ENCODE measurements around the gene AMN1.
"Not testable (repeated sequence)": the region's sequence is repeated elsewhere in the genome, so short reads cannot be mapped to it uniquely, and the experiment has no call there.

The AMN1 gene

DNA sequence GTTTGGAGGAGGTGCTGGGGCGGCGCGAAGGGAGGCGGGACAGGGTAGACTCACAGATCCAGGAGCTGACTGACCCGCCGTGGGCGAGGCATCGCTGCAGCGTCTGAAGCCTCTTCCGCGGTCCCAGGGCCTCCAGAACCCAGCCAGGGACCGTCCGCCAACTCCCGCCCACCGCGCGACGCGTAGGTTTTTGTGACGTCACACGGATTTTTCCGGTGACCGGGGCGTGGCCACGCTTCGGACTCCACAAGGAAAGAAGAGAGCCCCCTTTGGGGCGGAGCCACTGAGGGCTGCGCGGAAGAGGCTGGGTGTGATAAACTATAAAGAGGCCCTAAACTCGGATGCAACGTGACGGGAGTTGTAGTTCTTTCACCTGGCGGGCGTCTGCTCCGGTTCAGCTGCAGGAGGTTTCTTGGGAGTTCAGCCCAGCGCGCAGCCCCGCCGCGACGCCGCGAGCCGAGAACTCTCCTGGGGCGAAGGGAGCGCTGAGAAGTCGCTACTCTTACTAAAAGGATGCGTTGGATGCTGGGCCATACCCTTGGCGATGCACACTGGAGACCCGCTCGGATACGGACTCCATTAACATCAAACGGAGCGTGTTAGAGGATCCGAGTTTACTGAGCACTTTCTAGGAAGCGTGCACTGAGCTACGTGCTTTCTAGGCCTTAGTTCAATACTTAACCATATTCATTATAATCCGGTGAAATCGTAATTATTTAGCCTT, at the start of gene AMN1:
AMN1 (minus strand) TSS at position 105 of the 724 bp plus-strand sequence; CDS start at position 92, 13 bp downstream.
- DNase-seq (ENCODE audit: low read depth) = peak; percentile 99

DNA sequence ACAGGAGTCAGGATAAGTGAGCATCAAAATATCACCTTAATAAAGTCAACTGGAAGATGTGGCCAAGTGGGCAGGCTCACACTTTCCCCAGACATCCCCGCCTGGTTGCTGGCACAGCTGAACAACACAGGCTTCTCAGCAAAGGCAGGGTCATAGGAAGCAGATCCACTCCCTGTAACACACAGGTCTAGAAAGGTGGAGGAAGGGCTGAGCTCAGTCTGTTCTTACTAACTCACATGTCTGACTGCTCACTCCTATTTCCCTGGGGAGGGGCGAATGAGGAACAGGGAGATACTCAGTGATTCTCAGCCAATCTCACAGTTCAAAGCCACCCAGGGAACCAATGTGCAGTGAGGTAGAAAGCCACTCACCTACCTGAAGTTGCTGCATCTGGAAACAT, 45.0 kb upstream of the AMN1 start:
- DNase-seq (ENCODE audit: low read depth) = no peak

DNA sequence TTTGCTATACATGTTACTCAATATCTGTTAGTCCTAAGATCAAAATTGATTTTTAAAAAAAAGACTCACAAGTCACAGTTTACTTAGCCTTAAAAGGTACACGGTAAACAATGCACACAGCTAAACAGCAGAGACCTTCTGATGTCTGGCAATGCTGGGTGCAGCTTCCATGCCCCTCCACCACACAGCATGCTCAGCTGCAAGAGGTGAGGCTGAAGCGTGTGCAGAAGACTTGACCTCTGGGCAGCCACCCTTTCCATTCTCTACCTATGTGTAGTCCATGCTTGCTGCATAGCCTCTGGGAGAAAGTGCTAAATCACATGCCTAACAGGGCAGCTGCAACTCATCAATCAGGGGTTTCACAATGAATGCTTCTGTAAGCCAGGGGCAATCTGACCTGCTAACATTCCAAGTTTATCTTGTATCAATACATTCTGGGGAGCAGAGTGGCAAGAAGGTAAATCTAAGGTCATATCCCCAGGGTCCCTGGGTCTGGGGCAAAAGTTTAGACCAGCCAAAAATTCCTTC, 44.5 kb upstream of the AMN1 start:
- DNase-seq (ENCODE audit: low read depth) = no peak

DNA sequence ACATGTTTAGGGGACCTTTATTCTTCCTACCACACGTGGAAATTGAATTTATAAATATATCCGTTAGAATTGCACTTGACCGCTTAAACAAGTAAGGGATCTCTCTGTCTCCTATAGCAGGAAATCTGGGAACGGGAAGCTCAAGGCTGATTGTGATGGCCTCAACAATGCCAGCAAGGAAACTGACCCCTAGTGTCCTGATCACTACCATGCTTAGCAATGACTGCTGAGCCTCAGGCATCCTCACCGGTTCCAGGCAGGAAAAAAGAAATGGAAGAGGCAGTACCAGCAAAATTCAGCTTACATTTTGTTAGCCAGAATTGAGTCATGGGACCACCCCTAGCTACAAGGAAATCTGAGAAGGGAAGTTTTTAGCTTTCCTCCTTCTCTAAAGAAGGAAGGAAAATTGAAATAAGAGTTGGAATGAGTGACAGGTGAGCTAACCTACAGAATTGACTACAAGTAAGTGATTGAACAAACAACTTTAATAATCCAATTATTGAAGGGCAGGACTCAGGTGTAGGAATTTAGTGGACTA, 43.9 kb upstream of the AMN1 start:
- no peak for DNase-seq (ENCODE audit: low read depth)

DNA sequence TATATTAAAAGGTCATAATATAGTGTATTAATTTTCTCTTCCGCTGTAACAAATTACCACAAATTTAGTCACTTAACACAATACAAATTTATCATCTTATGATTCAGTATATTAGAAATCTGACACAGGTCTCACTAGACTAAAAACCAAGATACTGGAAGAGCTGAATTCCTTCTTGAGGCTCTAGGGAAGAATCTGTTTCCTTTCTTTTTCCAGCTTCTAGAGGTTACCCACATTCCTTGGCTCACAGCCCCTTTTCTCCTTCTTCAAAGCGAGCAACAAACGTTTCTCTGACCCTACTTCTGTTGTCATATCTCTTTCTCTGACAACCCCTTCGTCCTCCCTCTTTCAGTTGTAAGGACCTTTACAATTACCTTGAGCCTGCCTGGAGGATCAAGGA, 43.4 kb upstream of the AMN1 start:
- no peak for DNase-seq (ENCODE audit: low read depth)

DNA sequence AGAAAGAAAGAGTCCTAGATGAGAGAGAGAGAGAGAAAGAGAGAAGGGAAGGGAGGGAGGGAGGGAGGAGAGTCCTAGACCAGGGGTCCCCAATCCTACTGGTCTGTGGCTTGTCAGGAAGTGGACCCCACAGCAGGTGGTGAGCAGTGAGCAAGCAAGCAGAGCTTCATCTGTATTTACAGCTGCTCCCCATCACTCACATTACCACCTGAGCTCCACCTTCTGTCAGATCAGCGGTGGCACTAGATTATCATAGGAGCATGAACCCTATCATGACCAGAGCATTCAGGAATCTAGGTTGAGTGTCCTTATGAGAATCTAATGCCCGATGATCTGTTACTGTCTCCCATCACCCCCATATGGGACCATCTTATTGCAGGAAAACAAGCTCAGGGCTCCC, 39.2 kb upstream of the AMN1 start:
- no peak for DNase-seq (ENCODE audit: low read depth)

DNA sequence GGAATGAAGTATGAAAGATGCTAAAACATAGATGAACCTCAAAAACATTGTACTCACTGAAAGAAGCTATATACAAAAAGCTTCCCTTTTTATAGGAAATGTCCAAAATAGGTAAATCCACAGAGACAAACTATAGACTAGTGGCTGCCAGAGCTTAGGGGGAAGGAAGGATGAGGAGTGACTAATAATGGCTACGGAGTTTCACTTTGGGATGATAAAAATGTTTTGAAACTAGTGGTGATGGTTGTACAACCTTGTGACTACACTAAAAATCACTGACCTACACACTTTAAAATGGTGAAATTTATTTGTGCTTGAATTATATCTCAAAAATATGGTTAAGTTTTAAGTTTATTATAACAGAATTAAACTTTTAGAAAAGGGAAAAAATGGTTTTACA, 37.1 kb upstream of the AMN1 start:
- DNase-seq (ENCODE audit: low read depth) = no peak

DNA sequence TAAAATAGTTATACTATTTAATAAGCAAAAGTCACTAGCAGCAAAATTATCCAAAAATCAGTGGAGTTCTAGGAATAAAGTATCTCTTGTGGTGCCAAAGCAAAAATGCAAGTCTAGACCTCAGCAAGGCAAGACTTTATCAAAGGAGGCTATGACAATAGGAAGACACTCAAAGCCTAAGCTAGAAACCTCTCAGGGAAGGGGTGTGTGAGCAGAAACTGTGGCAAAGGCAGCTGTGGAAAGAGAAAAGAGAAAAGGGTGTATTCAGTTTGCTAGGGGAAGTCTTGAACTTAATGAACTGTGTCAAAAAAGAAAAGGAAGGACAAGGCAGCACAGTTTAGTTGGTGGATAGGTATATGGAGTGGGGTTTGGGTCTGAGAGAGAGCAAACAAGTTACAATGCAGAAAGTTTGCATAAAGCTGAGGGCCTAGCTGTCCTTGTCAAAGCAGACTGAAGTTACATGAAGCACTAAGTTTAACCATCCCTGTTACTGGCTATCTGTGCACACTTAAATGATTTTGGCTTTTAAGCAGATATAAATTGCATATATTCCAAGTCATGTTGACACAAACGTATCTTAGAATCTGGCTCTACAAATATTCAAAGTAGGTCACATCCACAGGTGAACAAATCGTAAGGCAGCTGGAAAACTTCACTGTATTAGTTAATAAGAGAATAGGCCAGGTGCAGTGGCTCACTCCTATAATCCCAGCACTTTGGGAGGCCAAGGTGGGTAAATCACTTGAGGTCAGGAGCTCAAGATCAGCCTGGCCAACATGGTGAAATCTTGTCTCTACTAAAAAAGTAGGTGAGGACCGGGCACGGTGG, 31.0 kb upstream of the AMN1 start:
- no peak for DNase-seq (ENCODE audit: low read depth)

DNA sequence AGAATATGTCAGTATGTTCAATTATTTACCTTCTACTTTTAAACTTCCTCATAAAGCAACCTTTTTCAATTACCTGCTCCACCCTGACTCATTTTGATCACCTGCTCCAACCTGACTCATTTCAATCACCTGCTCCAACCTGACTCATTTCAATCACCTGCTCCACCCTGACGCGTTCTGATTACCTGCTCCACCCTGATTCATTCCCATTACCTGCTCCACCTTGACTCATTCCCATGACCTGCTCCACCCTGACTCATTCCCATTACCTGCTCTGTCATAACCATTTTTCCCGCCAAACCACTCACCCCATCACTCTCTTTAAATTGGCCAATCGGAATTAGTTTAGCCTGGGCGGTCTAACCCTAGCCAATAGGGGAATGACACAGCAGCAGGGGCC, 29.5 kb upstream of the AMN1 start:
- not testable (repeated sequence) for DNase-seq (ENCODE audit: low read depth)

DNA sequence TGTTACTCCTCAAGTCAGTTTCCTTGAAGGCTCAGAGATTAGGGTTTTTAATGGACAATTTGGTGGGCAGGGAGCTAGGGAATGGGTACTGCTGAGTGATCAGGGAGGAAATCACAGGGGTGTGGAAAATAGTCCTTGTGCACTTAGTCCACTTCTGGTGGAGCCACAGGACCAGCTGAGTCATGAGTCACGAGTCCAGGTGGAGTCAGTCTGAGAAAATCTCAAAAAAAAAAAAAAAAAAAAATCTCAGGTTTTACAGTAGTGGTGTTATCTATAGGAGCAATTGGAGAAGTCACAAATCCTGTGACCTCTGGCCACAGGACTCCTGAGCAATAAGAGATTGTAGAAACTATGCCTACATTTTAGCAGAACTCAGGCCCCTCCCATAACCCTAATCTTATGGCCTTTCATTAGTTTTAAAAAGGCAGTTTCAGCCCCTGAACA, 28.2 kb upstream of the AMN1 start:
- no peak for DNase-seq (ENCODE audit: low read depth)

DNA sequence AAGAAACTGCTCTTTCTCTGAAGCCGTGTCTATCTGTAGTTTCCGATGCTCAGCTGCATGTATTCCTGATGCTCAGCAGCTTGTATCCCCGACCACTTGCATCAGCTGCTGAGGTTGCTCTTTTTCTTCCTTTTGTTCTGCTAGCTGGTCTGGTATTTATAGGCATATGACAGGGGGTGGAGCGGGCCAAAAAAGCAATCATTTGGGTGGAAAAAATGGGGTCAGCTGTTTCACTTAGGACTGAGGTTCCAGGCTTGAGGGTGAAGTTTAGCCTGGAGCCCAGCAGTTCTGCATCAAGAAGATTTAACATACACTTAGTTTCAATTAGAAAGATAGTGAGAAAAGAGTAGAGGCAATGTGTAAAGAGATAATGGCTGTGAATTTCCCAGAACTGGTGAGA, 23.6 kb upstream of the AMN1 start:
- no peak for DNase-seq (ENCODE audit: low read depth)

DNA sequence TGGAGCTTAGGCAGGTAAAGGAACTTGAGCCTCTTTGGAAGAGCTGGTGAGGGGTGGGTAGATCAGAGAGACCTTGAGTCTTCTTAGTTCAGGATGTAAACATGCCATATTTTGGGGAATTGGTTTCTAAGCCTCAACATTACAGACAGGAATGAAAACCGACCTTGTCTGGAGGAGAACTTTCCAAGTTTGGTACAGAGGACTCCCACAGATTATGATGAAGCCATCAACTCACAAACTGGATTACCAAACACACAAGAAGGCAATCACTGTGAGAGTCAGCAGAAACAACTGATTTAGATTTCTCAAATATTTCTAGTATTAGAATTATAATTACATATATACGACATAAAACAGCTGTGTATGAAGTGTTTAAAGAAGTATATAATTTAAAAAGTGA, 22.3 kb upstream of the AMN1 start:
- DNase-seq (ENCODE audit: low read depth) = no peak

DNA sequence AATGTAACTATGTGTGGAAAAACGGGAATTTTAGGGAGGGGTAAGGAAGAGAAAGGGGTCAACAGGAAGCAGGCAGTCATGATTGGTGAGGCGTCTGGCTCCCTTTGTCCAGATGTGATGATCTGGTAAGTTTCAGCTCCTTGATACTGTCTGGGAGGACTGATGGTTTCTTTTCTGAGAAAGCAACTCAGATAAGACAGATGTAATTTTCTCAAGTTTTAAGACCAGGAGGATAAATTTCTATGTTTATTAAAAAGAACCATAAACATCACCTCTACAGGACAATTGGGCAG, 21.9 kb upstream of the AMN1 start:
- no peak for DNase-seq (ENCODE audit: low read depth)

DNA sequence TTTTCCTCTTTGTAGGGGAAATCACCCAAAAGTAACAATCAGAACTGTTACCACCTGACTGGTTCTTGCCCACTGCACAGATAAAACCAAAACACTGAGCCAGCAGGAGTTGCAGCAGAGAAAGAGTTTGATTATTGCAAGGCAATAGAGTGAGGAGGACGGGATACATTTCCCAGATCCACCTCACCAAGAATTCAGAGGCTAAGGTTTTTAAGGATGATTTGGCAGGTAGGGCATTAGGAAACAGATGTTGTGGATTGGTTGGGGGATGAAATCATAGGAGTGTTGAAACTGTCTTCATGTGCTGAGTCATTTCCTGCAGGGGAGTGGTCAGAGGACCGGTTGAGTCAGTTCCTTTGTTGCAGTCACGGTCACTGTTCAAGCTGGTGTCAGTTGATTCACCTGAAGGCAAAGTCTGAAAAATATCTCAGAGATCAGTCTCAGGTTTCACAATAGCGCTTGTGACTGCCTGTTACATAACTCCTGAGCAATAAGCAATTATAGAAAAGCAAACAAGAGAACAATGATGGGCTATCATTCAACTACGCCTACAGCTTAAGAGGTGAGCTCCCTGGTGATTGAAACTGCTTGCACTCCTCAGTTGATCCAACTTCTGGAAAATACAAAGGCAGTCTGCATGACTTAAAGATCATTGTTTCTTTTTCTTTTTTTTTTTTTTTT, 20.3 kb upstream of the AMN1 start:
- peak; percentile 46 for DNase-seq (ENCODE audit: low read depth)

DNA sequence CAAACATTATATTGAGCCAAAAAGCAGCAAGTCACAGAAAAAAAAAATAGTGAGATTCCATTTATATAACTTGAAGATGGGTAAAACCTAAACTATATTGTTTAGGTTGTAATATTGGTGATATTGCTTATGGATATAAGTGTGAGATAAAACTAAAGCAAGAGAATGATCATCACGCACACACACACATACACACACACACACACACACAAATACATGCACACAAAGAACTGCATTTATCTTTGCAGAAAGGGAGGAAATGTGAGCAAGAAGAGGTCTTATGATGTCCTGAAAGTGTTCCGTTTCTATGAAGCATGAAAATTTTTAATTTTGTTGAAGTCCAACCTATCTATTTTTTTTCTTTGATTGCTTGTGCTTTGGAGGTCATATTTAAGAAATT, 16.4 kb upstream of the AMN1 start:
- DNase-seq (ENCODE audit: low read depth) = no peak

DNA sequence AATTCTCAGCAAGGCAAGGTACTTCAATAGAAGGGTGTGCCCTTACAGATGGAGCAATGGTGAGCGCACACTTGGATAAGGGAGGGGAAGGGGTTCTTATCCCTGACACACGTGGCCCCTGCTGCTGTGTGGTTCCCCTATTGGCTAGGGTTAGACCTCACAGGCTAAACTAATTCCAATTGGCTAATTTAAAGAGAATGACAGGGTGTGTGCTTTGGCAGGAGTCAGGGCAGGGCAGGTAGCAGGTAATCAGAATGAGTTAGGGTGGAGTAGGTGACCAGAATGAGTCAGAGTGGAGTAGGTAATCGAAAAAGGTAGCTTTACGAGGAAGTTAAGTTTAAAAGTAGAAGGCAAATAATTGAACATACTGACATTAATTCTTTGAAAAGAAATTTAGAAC, 15.5 kb upstream of the AMN1 start:
- not testable (repeated sequence) for DNase-seq (ENCODE audit: low read depth)

DNA sequence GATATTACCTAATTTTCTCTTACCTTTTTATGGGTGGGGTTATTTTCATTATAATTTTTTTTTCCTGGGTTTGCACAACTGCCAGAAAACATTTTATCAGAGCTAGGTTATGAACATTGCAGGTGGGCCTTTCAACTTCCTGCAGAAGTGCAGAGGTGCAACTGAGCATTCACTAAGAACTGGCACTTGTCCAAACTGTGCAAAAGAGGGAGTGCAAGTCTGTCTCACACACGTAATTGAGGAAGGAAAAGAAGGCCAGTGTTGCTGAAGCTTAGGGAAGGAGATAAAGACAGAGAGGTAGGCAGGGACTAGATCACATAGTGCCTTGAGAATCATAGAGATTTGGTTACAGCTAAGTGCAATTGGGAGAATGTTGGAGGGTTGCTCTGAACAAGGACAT, 14.1 kb upstream of the AMN1 start:
- no peak for DNase-seq (ENCODE audit: low read depth)

DNA sequence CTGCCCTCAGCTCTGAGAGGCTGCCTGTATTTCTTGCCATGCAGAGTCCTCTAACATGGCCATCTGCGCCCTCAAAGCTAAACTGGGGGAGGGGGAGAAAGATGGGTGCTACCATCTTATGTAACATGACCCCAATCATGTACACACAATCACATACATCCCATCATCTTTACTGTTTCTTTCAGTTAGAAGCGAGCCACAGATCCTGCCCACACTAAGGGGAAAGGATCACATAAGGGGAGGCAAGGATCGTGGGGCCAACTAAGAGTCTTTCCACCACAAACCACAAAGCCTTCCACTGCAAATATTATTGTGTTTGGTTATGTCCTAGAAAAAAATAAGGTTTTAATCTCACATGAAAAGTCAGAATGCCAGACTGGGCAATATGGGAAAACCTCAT, 11.8 kb upstream of the AMN1 start:
- DNase-seq (ENCODE audit: low read depth) = no peak

DNA sequence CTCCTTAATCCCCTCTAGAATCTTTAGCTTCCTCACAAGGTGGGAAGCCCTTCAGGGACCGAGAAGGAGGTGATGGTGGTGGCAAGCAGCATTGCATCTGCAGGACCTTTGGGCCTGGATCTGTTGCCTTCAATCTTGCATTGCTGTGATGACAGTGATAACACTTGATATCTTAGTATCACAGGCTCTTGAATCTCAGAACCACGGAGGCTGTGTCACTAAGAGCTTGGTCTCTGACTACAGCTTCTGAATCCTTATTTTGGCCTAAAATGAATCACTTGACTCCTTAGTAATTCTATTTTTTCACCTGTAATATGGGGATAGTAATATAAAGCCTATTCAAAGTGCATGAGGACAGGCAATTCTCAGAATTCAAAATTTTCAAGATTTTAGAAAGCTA, 8.9 kb upstream of the AMN1 start:
- DNase-seq (ENCODE audit: low read depth) = no peak

DNA sequence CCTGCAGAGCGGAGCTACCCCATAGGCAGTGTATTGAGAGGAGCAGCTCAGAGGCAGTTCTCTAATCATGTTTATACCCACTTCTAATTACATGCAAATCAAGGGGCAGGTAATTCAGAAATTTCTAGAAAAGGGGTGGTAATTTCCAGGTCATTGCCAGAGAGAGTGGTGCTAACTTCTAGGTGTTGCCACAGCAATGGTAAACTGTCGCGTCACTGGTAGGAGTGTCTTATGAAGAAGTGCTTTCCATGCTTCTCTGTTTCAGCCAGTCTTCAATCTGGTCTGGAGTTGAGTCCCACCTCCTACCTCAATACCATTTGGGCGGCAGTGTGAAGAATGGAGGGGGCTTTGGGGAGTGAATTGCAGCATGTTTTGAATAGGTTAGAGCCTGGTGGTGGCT, 8.5 kb upstream of the AMN1 start:
- no peak for DNase-seq (ENCODE audit: low read depth)

DNA sequence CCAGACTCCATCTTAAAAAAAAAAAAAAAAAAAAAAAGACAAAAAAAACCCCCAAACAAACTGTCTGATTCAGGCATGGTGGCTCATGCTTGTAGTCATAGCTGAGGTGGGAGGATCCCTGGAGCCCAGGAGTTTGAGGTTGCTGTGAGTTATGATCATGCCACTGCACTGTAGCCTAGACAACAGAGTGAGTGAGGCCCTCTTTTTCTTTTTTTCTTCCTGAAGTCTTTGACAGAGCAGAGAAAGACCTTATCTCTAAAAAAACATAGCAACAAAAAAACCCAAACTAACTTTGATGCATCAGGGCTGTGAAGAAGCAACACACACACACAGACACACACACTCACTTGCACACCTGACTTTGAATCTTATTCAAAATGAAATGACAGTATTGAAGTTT, 7.7 kb upstream of the AMN1 start:
- DNase-seq (ENCODE audit: low read depth) = peak; percentile 33

DNA sequence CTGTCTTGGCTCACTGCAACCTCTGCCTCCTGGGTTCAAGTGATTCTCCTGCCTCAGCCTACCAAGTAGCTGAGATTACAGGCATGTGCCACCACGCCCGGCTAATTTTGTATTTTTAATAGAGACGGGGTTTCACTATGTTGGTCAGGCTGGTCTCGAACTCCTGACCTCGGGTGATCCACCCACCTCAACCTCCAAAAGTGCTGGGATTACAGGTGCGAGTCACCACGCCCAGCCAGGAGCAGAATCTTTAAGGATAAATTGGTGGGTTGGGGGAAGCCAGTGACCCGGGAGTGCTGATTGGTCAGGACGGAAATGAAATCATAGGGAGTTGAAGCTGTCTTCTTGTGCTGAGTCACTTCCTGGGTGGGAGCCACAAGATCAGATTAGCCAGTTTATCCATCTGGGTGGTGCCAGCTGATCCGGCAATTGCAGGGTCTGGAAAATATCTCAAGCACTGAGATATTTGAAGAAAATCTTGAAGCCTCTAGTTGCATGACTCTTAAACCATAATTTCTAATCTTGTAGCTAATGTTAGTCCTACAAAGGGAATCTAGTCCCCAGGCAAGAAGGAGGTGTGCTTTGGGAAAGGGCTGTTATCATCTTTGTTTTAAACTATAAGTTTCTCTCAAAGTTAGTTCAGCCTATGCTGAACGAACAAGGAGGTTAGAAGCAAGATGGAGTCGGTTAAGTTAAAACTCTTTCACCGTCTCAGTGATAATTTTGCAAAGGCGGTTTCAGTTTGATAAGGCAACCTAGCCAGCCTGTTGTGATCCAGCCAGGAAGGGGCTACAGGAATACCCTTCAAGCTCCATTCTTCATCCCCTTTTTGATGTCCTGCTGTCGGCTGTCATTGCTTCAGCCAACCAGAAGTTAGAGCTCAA, 5.0 kb upstream of the AMN1 start:
- DNase-seq (ENCODE audit: low read depth) = not testable (repeated sequence)

Data from stimulated activated CD8-positive, alpha-beta memory T cell treated with anti-CD3 and anti-CD28 coated beads, Interleukin-4, amount 100 ng/mL, for 24 hours (primary cell).